K562 (cell line): ENCODE data around the gene ITPR1. TPM values are rescaled to one million over a fixed set of nuclear protein-coding genes. Genes with fewer than 3 reads are reported as not detected.

ENCODE experiments used
- ATAC-seq: fragments of 200-7000 bp; cut with Tn5 transposase; 3 replicates; pipeline ENCODE4 v1.9.1; 2020; ENCODE audit warnings: moderate library complexity
- BruUV-seq: library from RNA; stranded (reverse); fragments of 400-500 nt; replicated peaks from 2 replicates; lab custom pipeline; 2021; lab: Mats Ljungman, UMichigan
- CTCF ChIA-PET: fragments of 300-600 bp; formaldehyde crosslinking; extraction: SDS; loops from one replicate; lab custom pipeline; 2021; ENCODE audit warnings: low intra/inter-chr PET ratio; lab: Yijun Ruan, JAX
- POLR2A ChIA-PET: fragments of 300-600, 350-650 bp; sonication (Branson Sonifier 250); formaldehyde crosslinking; extraction: SDS; loops from one replicate; lab custom pipeline; 2021; ENCODE audit warnings: antibody characterized with exemption, inconsistent platforms; lab: Yijun Ruan, JAX
- DNase-seq, 4 experiments: peaks; one replicate each; pipeline versions ENCODE4 v3.0.0 to v3.0.0-alpha.2; 2011 to 2018; ENCODE audit warnings: low spot score in 3 of 4, mixed read lengths in 3 of 4; ENCODE audit errors: extremely low read depth in 1 of 4
- FAIRE-seq: peaks from 2 replicates; lab custom pipeline; 2011; peaks lifted over from hg19 to GRCh38; lab: Jason Lieb, UNC
- H2AFZ ChIP-seq: 2 replicates; pipeline ENCODE4 v1.6.0; 2011; ENCODE audit warnings: low read depth, low read length, control low read depth, inconsistent platforms
- H3K27ac ChIP-seq: fragments of 200-600 bp; 3 replicates; pipeline ENCODE4 v1.8.0; 2011; ENCODE audit warnings: low read depth, mild to moderate bottlenecking, control low read depth, inconsistent platforms, low read length, moderate library complexity, mixed read lengths; ENCODE audit errors: extremely low read depth
- H3K27me3 ChIP-seq, 2 experiments: fragments of 300-600 bp in 1 of 2; 2 replicates in 1 of 2; 3 replicates in 1 of 2; pipeline versions ENCODE4 v1.6.0 to v1.8.0; 2011; ENCODE audit warnings: inconsistent platforms in 2 of 2, low read length in 2 of 2, mild to moderate bottlenecking in 1 of 2, mixed read lengths in 1 of 2, moderate library complexity in 1 of 2; ENCODE audit not compliant: control insufficient read depth in 2 of 2, insufficient read depth in 2 of 2
- H3K36me3 ChIP-seq: fragments of 300-600 bp; 3 replicates; pipeline ENCODE4 v1.8.0; 2011; ENCODE audit warnings: mild to moderate bottlenecking, low read length, inconsistent platforms; ENCODE audit not compliant: control insufficient read depth, insufficient read depth
- H3K4me1 ChIP-seq, 2 experiments: fragments of 200-600 bp in 1 of 2; replicated peaks in 1 of 2; 2 replicates in 1 of 2; 3 replicates in 1 of 2; pipeline versions ENCODE4 v1.5.1 to v1.8.0; 2011; ENCODE audit warnings: inconsistent platforms in 2 of 2, low read length in 2 of 2, mild to moderate bottlenecking in 1 of 2, mixed read lengths in 1 of 2, moderate library complexity in 1 of 2; ENCODE audit not compliant: control insufficient read depth in 2 of 2, insufficient read depth in 2 of 2
- H3K4me2 ChIP-seq: 2 replicates; pipeline ENCODE4 v1.6.1; 2011; ENCODE audit warnings: low read length, control low read depth, inconsistent platforms, mixed read lengths; ENCODE audit not compliant: insufficient read depth
- H3K4me3 ChIP-seq: fragments of 200-600 bp; sonication (generic), shearing (Covaris generic); 2 replicates; pipeline ENCODE4 v1.5.1; 2016; ENCODE audit warnings: control low read depth, inconsistent platforms
- H3K79me2 ChIP-seq: fragments of 200-600 bp; 3 replicates; pipeline ENCODE4 v1.8.0; 2011; ENCODE audit warnings: low read length, inconsistent platforms; ENCODE audit not compliant: control insufficient read depth, insufficient read depth
- H3K9ac ChIP-seq, 2 experiments: 2 replicates each; pipeline versions ENCODE4 v1.6.0 to v1.6.1; 2011; ENCODE audit warnings: low read depth in 2 of 2, low read length in 2 of 2, control low read depth in 1 of 2, inconsistent platforms in 1 of 2, mild to moderate bottlenecking in 1 of 2, mixed read lengths in 1 of 2; ENCODE audit not compliant: insufficient read depth in 1 of 2
- H3K9me1 ChIP-seq: one replicate; pipeline ENCODE4 v1.6.0; 2011; ENCODE audit warnings: inconsistent platforms, mild to moderate bottlenecking, low read length, moderate library complexity; ENCODE audit not compliant: control insufficient read depth, insufficient read depth
- H3K9me3 ChIP-seq: replicated peaks from 2 replicates; pipeline ENCODE4 v1.5.1; 2011; ENCODE audit warnings: low read depth, low read length, inconsistent platforms; ENCODE audit not compliant: control insufficient read depth, insufficient read depth
- H4K20me1 ChIP-seq: replicated peaks from 2 replicates; pipeline ENCODE4 v1.6.1; 2011; ENCODE audit warnings: low read length, inconsistent platforms, mixed read lengths; ENCODE audit not compliant: control insufficient read depth, insufficient read depth
- DPF2 ChIP-seq: fragments of 450-650 bp; IDR thresholded peaks from 2 replicates; pipeline ENCODE4 v1.6.1; 2016
- ETV5 ChIP-seq: sonication (generic); formaldehyde crosslinking; IDR thresholded peaks from 2 replicates; pipeline ENCODE4 v1.4.0; 2020; ENCODE audit warnings: low read depth, mild to moderate bottlenecking, missing genetic modification reagents
- FIP1L1 ChIP-seq: fragments of 200-400 bp; formaldehyde crosslinking; IDR thresholded peaks from 2 replicates; pipeline ENCODE4 v1.6.1; 2018; ENCODE audit warnings: mild to moderate bottlenecking, low read depth, low read length; ENCODE audit not compliant: poor library complexity, severe bottlenecking
- FOS ChIP-seq: IDR thresholded peaks from 3 replicates; pipeline ENCODE4 v1.6.1; 2011; ENCODE audit not compliant: insufficient read length; ENCODE audit errors: extremely low read depth
- HMBOX1 ChIP-seq: sonication (generic); IDR thresholded peaks from 2 replicates; pipeline ENCODE4 v1.6.1; 2016
- MTA3 ChIP-seq: fragments of 450-650 bp; formaldehyde crosslinking; IDR thresholded peaks from 2 replicates; pipeline ENCODE4 v1.6.1; 2017; ENCODE audit warnings: mild to moderate bottlenecking, borderline replicate concordance
- NCOR1 ChIP-seq: fragments of 450-650 bp; IDR thresholded peaks from 2 replicates; pipeline ENCODE4 v1.6.1; 2016; ENCODE audit warnings: mild to moderate bottlenecking, moderate library complexity
- ZEB2 ChIP-seq: fragments of 450-650 bp; IDR thresholded peaks from 2 replicates; pipeline ENCODE4 v1.6.1; 2016
- ZNF316 ChIP-seq: fragments of 450-650 bp; IDR thresholded peaks from 2 replicates; pipeline ENCODE4 v1.6.1; 2016
- WGBS: fragments of 100-300 bp; shearing (Covaris generic); methylation state at CpG from one replicate; pipeline ENCODE4 v1.1.6; 2016; ENCODE audit warnings: low coverage, mixed read lengths; ENCODE audit not compliant: insufficient coverage; ENCODE audit errors: missing lambda C conversion rate; 5-methylcytosine and 5-hydroxymethylcytosine counted together
- in situ Hi-C: fragments of 300-500 bp; cut with MboI; formaldehyde crosslinking; loops from 4 replicates; pipeline ENCODE4 v1.15.0; 2018; ENCODE audit warnings: inconsistent platforms, mixed read lengths
- intact Hi-C: fragments of 100-400 bp; cut with micrococcal nuclease; formaldehyde crosslinking; loops from 2 replicates; pipeline ENCODE4 v1.14.2; 2022
- polyA plus RNA-seq, 8 experiments: library from polyadenylated mRNA; depleted of rRNA in 4 of 8; stranded (reverse) in 5 of 8; unstranded in 3 of 8; fragments of >200 nt; fragmentation: Nextera tagmentation in 2 of 8; fragmentation: Illumina TruSeq in 1 of 8; extraction: Ambion mirVana in 2 of 8; extraction: Trizol in 1 of 8; gene quantifications; 2 replicates each; pipeline versions ENCODE4 v1.2.1 to v1.2.3, GENCODE V29; 2011 to 2014; ENCODE audit warnings: inconsistent platforms in 1 of 8, missing spikeins in 1 of 8
- total RNA-seq, 7 experiments: library from RNA; depleted of rRNA in 6 of 7; stranded (reverse); fragments of >200 nt in 6 of 7; fragmentation: Illumina TruSeq in 2 of 7; extraction: Trizol in 2 of 7; gene quantifications; 2 replicates each; pipeline versions ENCODE4 v1.2.1 to v1.2.3, GENCODE V29; 2011 to 2021; ENCODE audit warnings: low replicate concordance in 1 of 7
- TF ChIP-seq, protein P1 (sequence below): fragments of 200-800 bp; sonication (Bioruptor generic); IDR thresholded peaks from 2 replicates; pipeline ENCODE4 v1.6.1; 2017; ENCODE audit warnings: missing genetic modification characterization, missing compliant biosample characterization

ITPR1 gene
- total and polyA plus RNA-seq, 9 of the 15 experiments (the other 6 are each of a cell fraction or from before 2014, with no cell fraction given) = 22.4 to 40.0 (median 27.4) TPM

- TF ChIP-seq, protein P1, sequence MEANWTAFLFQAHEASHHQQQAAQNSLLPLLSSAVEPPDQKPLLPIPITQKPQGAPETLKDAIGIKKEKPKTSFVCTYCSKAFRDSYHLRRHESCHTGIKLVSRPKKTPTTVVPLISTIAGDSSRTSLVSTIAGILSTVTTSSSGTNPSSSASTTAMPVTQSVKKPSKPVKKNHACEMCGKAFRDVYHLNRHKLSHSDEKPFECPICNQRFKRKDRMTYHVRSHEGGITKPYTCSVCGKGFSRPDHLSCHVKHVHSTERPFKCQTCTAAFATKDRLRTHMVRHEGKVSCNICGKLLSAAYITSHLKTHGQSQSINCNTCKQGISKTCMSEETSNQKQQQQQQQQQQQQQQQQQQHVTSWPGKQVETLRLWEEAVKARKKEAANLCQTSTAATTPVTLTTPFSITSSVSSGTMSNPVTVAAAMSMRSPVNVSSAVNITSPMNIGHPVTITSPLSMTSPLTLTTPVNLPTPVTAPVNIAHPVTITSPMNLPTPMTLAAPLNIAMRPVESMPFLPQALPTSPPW = no peak
- TF ChIP-seq ETV5 (CRISPR knock-in tag) = 0 out of 2 replicates have a peak, but pooled peaks have one; percentile 4
- TF ChIP-seq FOS = no peak
These were observed 326.0 kb downstream of the ITPR1 start (continued) for GRCh38 chr3:4818986-4819693.

DNA sequence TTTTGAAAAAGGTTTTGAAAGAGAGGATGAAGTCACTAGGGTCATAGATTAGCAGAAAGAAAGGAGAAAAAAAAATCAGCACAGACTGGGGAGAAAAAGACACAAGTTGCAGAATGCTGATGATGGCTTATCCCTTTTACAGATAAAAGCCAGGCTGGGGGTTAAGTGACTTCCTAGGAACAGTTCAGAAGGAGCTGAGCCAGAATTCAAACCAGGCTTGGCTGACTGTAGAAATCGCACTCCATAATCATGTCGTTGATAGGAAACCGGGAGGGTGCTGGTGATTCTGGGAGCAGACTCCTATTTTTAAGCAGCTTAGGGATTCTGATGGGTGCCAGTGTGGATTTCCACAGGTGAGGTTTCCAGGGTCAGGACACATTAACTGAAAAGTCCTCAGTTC lies 326.6 kb downstream of the ITPR1 start:
- H3K79me2 ChIP-seq = peaks cover 81% of the 10 kb centered on the region
- in situ Hi-C loops = loop anchor here (5.0 kb wide), 1 partner anchor 158 kb away; the partner anchor contains the start of gene BHLHE40

More for the DNA sequence above, 326.6 kb downstream of the ITPR1 start:
- no TSS peak for BruUV-seq
- no peak for DNase-seq
- Histone ChIP-seq H3K4me1 (peaks cover 25 to 87% of the 10 kb centered on the region in 2 experiments), H2AFZ (no peak overlapping the region), H3K9me1 (no peaks in the 10 kb centered on the region), H3K27me3 (no peaks in the 10 kb centered on the region), H3K9me3 (no peaks in the 10 kb centered on the region), H3K4me3 (no peak overlapping the region), H3K36me3 (peaks cover 89% of the 10 kb centered on the region), H3K27ac (no peak overlapping the region; the same call in 2 of the 3 replicates), H4K20me1 (no peaks in the 10 kb centered on the region), H3K9ac (no peak overlapping the region; a peak in 1 of 4 replicates), H3K4me2 (0 out of 2 replicates have a peak overlapping the region, but pooled peaks have one; percentile 19)
- ATAC-seq = no peak
- no peak for FAIRE-seq
- intact Hi-C loops = no loop called here
- ChIA-PET POLR2A (interaction anchor here (0.7 kb wide), 1 partner anchor 167 kb away, joined by 3 read pairs; no protein-coding TSS in a partner anchor), CTCF (no interaction called here)
- 54% methylated on average over 3 of the region's 3 CpGs for WGBS
- TF ChIP-seq ZNF316 (peak; percentile 46), FIP1L1 (no peak), HMBOX1 (no peak), DPF2 (peak; percentile 43; the same call in 1 of the 2 replicates), NCOR1 (peak; percentile 9; the same call in 1 of the 2 replicates), MTA3 (no peak), ZEB2 (peak; percentile 21; the same call in 1 of the 2 replicates)
